HG03575 (cell line): Measurements from ENCODE around the gene GLT8D2.
"Not testable (repeated sequence)": the region's sequence is repeated elsewhere in the genome, so short reads cannot be mapped to it uniquely, and the experiment has no call there.

Source experiments
- ATAC-seq: cut with Tn5 transposase; IDR thresholded peaks from one replicate; pipeline ENCODE4 v1.9.1; 2021; ENCODE audit not compliant: unreplicated experiment, insufficient number of reproducible peaks, low FRiP score; ENCODE audit errors: extremely low read depth

GLT8D2 gene

GRCh38 chr12:104055686-104056388 lies 5.8 kb upstream of the GLT8D2 start:
- ATAC-seq = no peak

- ATAC-seq = no peak
Observed at GRCh38 chr12:104054681-104055346, 4.8 kb upstream of the GLT8D2 start.

- no peak for ATAC-seq
Observed at GRCh38 chr12:104050436-104050835, 449 bp upstream of the GLT8D2 start.

- no peak for ATAC-seq
Observed at GRCh38 chr12:104049278-104049902, 597 bp downstream of the GLT8D2 start.

GRCh38 chr12:104048811-104049210 lies 1.2 kb downstream of the GLT8D2 start:
- ATAC-seq = no peak

- ATAC-seq = no peak
Observed at GRCh38 chr12:104048162-104048561, 1.8 kb downstream of the GLT8D2 start.

GRCh38 chr12:104046306-104046705 lies 3.7 kb downstream of the GLT8D2 start:
- ATAC-seq = no peak

GRCh38 chr12:104044158-104044557 lies 5.8 kb downstream of the GLT8D2 start:
- ATAC-seq = no peak

- ATAC-seq = no peak
Observed at GRCh38 chr12:104042580-104042979, 7.4 kb downstream of the GLT8D2 start.

- not testable (repeated sequence) for ATAC-seq
Observed at GRCh38 chr12:104039769-104040168, 10.2 kb downstream of the GLT8D2 start.

- not testable (repeated sequence) for ATAC-seq
Observed at GRCh38 chr12:104036143-104036542, 13.8 kb downstream of the GLT8D2 start.

GRCh38 chr12:104030596-104030995 lies 19.4 kb downstream of the GLT8D2 start:
- ATAC-seq = not testable (repeated sequence)

- ATAC-seq = no peak
Observed at GRCh38 chr12:104026841-104027599, 23.0 kb downstream of the GLT8D2 start.

- ATAC-seq = no peak
Observed at GRCh38 chr12:104025771-104026170, 24.2 kb downstream of the GLT8D2 start.

GRCh38 chr12:104024348-104024747 lies 25.6 kb downstream of the GLT8D2 start:
- ATAC-seq = no peak

GRCh38 chr12:104023710-104024109 lies 26.3 kb downstream of the GLT8D2 start:
- no peak for ATAC-seq

GRCh38 chr12:104022786-104023185 lies 27.2 kb downstream of the GLT8D2 start:
- no peak for ATAC-seq

GRCh38 chr12:104021862-104022261 lies 28.1 kb downstream of the GLT8D2 start:
- ATAC-seq = not testable (repeated sequence)

GRCh38 chr12:104012331-104012730 lies 37.7 kb downstream of the GLT8D2 start:
- ATAC-seq = no peak
